Fibroblast of skin of back (primary cell): Measurements from ENCODE around the gene DNAAF9. TPM values are rescaled to one million over a fixed set of nuclear protein-coding genes. Genes with fewer than 3 reads are reported as not detected.
"Not testable (repeated sequence)": the region's sequence is repeated elsewhere in the genome, so short reads cannot be mapped to it uniquely, and the experiment has no call there.

Source experiments
- DNase-seq: peaks from one replicate; pipeline ENCODE4 v3.0.0-alpha.2; 2013
- polyA plus RNA-seq, 2 experiments: library from polyadenylated mRNA; unstranded; fragments of 120-200 nt; gene quantifications; one replicate each; pipeline ENCODE4 v1.2.1, GENCODE V29; 2013; ENCODE audit not compliant: insufficient read length in 2 of 2

The DNAAF9 gene
- polyA plus RNA-seq (2013, experiment 1 of 2; ENCODE audit: insufficient read length) = 8.5 TPM
- 10.6 TPM for polyA plus RNA-seq (2013, experiment 2 of 2; ENCODE audit: insufficient read length)

DNA sequence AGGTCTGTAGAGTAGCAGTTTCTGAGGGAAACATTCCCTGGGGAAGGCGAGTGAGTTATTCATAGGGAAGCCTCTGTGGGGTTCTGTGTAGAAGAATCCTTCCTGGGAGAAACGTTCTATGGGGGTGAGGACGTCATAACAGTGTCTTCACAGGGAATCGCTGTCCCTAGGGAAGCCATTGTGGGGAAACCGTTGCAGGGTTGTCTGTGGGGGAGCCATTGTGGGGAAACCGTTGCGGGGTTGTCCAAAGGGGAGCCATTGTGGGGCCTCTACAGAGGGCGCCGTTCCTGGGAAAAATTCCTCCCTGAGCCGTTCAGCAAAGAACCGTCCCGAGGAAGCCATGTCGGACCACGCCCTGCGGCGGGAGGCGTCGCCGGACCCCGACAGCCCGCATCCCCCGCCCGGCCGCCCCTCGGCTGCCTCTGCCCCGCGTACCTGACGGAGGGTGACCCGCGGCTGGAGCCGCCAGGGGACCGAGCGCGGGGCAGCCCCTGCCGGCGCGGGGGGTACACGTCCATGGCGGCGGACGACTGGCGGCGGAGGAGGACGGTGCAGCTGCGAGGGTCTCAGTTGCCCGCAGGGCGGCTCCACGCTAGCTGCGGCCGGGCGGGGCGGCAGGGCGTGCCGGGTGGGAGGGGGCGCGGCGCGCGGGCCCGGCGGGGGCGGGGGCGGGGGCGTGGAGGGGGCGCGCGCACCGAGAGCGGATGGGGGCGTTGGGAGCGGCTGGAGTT, at the start of gene DNAAF9:
Gene DNAAF9, minus strand, starts transcription at position 630 of the 731 bp plus-strand sequence. Its CDS starts 112 bp downstream, at position 518.
- DNase-seq = peak; percentile 63

DNA sequence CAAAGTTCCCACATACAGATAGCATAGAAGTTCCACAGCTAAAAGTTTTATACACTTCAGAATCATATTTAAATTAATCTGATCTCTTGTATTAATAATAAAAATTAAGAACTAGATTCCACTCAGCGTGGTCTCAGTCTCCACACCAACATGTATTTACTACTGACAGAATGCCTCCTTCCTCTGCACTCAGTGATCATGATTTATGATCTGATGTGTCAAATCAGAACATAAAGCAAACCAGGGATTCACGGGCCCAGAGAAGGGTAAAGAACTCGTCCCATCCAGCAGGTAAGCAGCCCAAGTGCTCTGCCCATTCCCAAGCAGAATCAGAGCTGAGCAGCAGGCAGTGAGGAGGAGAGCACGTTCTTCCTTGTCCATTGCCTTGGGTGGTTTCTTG, 49.2 kb upstream of the DNAAF9 start:
- DNase-seq = no peak

- no peak for DNase-seq
Measured at GRCh38 chr20:3454831-3455230, 47.4 kb upstream of the DNAAF9 start.

DNA sequence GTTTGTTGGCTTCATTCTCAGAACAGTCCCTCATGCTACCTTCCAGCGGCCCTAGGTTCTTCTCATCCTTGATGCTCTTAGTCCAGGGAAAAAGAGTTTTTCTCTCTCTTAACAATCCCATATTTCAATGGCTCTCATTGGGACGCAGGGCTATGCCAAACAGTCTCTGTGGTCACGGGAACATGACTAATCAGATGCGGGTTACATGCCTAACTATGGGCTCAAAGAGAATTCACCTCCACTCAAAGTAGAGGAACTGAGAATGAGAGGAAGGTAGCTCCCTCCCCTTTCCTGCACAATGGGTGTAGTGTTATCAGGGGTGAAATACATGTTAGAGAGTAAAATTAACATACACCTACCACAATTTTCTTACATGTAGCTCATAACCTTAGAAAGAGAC, 45.2 kb upstream of the DNAAF9 start:
- no peak for DNase-seq

GRCh38 chr20:3452136-3452535, 44.7 kb upstream of the DNAAF9 start:
- DNase-seq = no peak

DNA sequence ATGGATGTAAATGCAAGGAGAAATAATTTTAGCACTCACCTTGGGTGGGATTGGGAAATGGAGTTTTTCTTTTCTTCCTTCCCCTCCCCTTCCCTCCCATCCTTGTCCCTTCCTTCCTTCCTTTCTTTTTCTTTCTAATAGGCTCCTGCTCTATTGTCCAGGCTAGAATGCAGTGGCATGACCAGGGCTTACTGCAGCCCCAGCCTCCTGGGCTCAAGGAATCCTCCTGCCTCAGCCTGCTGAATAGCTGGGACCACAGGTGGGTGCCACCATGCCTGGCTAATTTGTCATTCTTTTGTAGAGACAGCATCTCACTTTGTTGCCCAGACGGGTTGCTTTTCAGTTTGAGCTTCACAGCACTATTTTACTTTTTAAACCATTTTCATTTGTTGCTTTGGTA, 41.9 kb upstream of the DNAAF9 start:
- no peak for DNase-seq

DNA sequence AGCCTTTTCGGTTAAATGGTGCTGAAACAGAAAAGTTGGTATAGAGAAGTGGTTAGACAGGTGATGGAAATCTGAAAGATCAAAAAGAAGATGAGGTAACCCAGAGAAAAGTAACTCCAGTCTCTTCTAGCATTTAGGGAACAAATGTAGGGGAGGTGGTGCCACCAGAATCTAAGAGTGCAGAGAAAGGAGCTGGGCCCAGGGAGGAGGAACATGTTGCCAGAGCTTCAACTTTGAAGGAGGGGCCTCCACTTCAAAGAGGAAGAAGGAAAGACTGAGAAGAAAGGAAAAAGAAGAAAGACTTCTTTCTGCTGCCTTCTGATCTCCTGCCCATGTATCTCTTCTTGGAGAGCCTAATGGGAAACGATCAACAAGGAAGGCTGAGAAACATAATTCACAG, 39.9 kb upstream of the DNAAF9 start:
- DNase-seq = no peak

DNA sequence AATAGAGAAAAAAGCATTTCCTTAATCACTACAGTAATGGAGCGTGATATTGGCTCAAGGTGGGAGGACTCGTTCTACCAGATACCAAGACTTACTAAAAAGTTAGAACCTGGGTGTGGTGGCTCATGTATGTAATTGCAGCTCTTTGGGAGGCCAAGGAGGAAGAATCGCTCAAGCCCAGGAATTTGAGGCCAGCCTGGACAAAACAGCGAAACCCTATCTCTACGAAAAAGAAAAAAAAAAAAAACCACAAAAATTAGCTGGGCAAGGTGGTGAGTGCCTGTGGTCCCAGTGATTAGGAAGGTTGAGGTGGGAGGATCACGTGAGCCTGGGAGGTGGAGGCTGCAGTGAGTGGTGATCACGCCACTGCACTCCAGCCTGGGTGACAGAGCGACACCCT, 39.3 kb upstream of the DNAAF9 start:
- no peak for DNase-seq

- DNase-seq = no peak
Measured at GRCh38 chr20:3436864-3437574, 29.6 kb upstream of the DNAAF9 start.

DNA sequence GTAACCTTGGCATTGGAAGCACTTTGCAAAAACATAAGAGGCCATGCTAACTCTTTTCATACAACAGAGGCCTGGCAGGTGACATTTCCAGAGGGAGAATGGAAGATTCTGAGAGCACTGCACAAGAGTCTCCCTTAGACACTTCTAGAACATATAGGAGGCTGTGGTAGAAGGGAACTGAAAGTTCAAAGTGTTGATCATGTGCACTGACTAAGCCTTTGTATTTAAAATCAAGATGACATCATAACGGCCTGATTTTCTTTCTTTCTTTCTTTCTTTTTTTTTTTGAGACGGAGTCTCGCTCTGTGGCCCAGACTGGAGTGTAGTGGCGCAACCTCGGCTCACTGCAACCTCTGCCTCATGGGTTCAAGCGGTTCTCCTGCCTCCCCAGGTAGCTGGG, 26.8 kb upstream of the DNAAF9 start:
- no peak for DNase-seq

DNA sequence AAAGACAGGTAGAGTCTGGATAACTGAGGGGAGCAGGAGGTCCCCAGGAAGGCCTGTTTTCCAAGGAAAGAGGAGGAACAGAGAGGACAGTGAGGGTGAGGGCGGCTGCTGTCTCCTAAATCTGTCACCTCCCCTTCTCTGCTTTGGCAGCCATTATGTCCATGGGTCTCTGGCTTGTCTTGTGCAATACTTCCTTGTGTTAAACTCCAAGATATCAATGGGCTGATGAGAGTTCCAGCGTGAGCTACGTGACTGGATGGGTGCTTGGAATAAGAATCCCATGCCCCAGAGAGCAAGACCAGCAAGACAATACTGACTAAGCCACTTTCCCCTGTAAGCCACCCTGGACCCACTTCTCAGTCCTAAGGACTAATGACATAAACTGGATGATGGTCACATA, 26.3 kb upstream of the DNAAF9 start:
- no peak for DNase-seq

GRCh38 chr20:3432844-3433243, 25.4 kb upstream of the DNAAF9 start:
- DNase-seq = no peak

- peak; percentile 8 for DNase-seq
Measured at GRCh38 chr20:3431109-3431508, 23.6 kb upstream of the DNAAF9 start.

GRCh38 chr20:3430376-3431069, 23.1 kb upstream of the DNAAF9 start:
- peak; percentile 5 for DNase-seq

GRCh38 chr20:3426766-3427165, 19.3 kb upstream of the DNAAF9 start:
- not testable (repeated sequence) for DNase-seq

- DNase-seq = no peak
Measured at GRCh38 chr20:3423126-3423525, 15.7 kb upstream of the DNAAF9 start.

DNA sequence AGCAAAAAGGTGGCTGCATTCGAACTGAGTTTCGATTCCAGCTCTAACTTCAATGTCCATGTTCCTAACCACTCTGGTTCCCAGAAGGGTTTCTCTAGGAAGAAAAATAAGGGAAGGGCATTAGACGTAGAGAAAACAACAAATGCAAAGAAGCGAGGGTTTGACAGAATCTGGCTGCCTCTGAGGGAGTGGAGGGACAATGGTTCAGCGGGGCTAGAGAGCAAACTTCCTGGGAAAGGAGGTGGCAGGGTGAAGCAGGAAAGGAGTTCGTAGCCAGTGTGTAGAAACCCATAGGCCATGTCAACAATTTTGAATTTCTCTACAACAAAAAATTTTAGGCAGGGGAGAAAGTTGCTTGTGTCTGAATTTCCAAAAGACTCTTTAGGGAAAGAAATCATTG, 14.5 kb upstream of the DNAAF9 start:
- DNase-seq = no peak

- peak; percentile 29 for DNase-seq
Measured at GRCh38 chr20:3420211-3420707, 12.8 kb upstream of the DNAAF9 start.

DNA sequence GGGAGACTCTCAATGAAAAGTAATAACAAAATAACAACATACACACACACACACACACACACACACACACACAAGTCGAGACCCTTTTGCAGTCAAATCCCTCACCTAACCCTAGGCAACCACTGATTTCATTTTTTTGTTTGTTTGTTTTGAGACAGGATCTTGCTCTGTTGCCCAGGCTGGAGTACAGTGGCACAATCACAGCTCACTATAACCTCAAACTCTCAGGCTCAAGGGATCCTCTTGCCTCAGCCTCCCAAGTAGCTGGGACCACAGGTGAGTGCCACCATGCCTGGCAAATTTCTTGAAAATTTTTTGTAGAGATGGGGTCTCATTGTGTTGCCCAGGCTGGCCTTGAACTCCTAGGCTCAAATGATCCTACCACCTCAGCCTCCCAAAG, 10.7 kb upstream of the DNAAF9 start:
- DNase-seq = not testable (repeated sequence)

DNA sequence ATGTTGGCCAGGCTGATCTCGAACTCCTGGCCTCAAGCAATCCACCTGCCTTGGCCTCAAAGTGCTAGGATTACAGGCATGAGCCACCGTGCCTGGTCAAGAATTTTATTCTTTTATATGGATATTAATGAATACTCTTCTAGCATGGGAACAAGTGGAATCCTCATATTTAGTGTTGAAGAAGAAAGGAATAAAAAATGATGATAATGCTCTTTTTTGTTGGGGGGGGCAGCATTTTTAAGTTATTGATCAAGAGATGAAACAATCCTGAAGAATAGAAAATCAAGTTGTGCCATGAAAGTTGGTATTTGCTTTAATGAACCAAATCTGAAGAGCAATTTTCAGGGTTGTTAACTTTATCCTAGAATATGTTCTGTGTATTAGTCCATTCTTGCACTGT, 6.7 kb upstream of the DNAAF9 start:
- DNase-seq = no peak

DNA sequence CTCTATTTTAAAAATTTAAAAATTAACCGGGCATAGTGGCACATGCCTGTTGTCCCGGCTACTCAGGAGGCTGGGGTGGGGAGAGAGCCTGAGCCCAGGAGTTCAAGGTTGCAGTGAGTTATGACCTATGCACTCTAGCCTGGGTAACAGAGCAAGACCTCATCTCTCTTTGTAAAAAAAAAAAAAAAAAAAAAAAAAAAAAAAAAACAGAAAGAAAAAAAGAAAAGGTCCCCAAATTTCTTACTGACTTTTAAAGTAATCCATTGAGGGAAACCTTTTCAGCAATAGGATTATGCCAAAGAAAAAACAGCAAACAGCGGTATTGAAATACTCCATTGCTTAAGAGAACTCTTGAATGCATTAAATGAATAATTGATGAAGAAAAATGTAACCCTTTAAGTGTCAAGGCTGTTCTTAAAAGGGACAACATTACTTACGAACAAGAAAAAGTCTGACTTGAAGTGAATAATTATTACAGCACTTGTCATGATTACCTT, 6.0 kb upstream of the DNAAF9 start:
- DNase-seq = no peak

DNA sequence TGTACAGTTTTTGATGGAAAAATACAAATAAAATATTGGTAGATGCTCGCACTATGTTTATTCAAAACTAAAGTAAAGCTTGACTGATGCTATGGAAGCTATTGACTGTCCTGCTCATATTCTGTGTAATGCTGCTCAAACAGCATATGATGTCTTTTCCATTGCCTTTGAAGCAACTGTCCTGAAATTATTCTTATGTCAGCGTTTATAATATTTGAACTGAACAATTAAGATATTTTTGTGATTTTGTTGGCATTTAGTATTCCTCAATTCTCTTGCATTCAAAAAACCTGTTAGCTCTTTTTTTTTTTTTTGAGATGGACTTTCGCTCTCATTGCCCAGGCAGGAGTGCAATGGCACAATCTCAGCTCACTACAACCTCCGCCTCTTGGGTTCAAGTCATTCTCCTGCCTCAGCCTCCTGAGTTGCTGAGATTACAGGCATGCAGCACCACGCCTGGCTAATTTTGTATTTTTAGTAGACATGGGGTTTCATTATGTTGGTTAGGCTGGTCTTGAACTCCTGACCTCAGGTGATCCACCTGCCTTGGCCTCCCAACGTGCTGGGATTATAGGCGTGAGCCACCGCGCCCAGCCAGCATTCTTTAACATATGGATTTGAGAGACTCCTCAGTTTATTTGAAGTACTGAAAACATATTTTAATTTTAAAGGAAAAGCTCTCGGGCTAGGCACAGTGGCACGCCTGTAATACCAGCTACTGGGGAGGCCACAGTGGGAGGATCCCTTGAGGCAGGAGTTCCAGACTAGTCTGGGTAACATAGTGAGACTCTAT, 5.3 kb upstream of the DNAAF9 start:
- DNase-seq = no peak
